ENCODE data around the gene RHOB.

GRCh38 chr2:20450201-20450999, 3.5 kb downstream of the RHOB start:
- TF ChIP-seq, protein P1, sequence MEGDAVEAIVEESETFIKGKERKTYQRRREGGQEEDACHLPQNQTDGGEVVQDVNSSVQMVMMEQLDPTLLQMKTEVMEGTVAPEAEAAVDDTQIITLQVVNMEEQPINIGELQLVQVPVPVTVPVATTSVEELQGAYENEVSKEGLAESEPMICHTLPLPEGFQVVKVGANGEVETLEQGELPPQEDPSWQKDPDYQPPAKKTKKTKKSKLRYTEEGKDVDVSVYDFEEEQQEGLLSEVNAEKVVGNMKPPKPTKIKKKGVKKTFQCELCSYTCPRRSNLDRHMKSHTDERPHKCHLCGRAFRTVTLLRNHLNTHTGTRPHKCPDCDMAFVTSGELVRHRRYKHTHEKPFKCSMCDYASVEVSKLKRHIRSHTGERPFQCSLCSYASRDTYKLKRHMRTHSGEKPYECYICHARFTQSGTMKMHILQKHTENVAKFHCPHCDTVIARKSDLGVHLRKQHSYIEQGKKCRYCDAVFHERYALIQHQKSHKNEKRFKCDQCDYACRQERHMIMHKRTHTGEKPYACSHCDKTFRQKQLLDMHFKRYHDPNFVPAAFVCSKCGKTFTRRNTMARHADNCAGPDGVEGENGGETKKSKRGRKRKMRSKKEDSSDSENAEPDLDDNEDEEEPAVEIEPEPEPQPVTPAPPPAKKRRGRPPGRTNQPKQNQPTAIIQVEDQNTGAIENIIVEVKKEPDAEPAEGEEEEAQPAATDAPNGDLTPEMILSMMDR (conservative IDR thresholded peaks at IDR 0.05), result no peak
- TF ChIP-seq ZFX (IDR thresholded peaks at IDR 0.05), result no peak

Data from C4-2B (cell line).